Measurements from ENCODE around the gene PSMC2.

The PSMC2 gene

DNA sequence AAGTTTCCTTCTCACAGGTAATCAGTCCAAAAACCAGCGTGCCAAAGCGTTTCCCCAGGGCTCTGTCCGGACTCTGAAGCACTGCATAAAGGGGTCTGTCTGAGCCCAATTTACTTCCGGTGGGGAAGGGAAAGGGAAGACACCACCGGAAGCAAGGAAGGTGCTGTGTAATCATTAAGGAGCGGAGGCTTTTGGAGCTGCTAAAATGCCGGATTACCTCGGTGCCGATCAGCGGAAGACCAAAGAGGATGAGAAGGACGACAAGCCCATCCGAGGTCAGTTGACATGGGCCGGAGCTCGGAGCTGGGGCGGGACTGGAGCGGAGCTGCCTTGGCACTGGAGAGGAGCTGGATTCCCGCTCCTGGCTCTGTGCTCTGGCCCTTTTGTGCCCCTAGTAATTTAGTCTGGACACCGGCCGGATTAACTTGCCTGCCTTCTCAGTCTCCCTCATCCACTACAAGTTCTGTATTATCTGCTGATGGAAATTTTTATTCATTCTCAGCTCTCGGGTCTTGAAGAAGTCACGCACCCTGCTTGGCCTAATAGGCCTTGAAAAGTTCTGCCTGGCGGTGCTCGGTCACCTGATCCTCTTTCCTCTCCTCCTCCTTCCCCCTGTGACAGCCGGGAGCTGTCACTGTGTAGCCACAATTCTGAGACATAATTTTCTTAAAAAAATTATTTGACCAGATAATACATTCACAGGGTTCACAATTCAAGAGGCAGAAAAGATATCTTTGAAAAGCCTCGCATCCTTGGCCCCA is at the start of gene PSMC2:
PSMC2 (plus strand) TSS at position 137 of the 761 bp plus-strand sequence; CDS start at position 206, 69 bp downstream.
- DNase-seq: peak; percentile 95

DNA sequence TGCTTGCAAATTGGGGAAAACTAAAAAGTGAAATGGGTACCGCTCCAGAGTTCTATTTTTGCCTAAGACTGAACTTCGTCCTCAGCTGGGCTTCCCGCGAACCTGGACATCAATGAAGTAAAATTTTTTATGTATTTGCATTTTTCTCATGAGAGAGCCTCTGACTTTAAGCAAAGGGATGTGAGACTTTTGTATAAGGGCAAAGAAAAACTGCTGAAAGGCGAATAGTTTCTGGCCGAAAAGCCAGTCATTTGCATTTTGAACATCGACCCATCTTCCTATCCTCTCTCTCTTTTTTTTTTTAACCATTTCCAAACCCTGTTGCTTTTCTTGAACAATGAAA is 49.6 kb upstream of the PSMC2 start:
- no peak for DNase-seq

GRCh38 chr7:103299660-103300059 is 47.8 kb upstream of the PSMC2 start:
- DNase-seq: no peak

DNA sequence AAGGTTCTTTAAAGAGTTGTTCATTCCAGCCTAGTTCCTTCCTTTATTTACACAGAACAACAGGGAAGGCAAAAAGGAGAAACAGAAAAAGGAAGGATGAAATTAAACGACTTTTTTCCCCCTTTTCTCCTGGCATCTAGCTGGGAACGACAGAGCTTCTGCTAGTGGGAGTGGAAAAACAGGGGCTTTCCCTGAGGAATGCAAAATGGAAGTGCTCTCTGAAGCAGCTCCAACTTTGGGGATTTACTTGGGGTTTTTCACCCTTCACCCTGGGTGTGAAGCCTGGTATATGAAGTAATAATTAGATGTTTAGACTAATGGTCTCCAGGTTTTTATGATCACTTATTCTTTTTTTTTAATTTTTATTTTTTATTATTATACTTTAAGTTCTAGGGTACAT is 46.0 kb upstream of the PSMC2 start:
- no peak for DNase-seq

DNA sequence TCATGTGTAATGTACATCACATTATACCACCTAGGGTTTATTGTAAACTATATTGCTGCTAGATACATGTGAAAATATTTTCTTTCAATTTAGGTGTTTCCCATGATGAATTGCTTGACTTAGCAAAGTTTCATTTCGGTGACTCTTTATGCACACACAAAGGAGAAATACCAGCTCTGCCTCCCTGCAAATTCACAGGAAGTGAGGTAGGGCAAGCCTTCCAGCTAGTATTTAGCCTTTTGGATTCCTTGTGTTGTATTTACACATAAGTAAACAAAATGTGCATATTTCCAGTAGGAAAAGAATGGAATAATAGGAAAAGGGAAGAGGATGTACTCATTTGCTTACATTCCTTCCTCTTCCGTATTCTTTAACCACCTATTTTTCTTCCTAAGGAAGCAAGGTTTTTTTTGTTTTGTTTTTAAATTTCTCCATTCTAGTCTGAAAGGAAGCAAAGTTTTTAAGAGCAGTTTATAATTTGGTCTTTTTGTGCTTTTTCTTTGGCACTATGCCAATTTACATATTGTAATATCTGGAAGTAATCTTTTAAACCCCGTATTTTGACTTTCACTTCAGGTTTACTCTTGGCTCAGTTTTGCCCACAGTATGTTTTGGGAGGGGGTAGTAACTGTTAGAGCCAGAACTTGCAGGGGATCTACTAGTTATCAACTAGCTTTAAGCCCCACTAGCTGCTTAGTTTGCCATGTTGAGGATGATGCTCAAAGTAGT is 39.8 kb upstream of the PSMC2 start:
- no peak for DNase-seq

DNA sequence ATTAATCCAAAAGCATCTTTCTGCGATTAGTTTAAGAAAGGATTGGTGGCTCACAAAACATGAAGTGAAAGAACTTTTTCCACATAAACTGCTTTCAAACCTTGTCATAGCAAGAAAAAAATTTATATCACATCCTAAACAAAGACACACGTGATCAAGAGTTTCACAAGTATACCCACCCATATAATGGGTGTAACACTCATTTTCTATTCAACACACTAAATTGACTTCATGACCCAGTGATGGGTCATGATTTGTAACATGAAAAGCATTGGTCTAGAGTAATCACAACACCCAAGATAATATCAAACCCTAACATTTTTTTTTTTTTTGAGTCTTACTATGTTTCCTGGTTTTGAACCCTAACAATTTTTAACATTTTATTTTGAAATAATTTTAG is 32.6 kb upstream of the PSMC2 start:
- DNase-seq: no peak

GRCh38 chr7:103316380-103316941 is 31.0 kb upstream of the PSMC2 start:
- DNase-seq: no peak

DNA sequence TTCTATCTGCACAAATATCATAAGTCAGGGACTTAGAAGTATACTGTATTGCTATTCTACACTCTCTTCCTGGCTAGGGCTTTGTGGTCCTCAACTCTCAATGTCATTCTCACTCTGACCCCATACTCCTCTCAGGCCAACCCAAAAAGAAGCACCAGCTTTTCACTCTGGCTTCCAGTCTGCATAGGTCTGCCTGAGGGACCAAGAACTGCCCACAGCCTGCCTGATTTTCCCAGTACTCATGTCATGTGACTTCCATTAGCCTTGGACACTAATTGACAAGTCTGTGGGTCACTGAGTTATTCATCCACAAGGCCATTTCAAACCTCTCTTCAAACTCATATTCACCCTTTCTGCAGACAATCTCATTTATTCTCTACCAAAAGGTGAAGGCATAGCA is 30.4 kb upstream of the PSMC2 start:
- DNase-seq: no peak

- no peak for DNase-seq
Measured at GRCh38 chr7:103325744-103326143, 21.7 kb upstream of the PSMC2 start.

- no peak for DNase-seq
Measured at GRCh38 chr7:103336761-103337160, 10.7 kb upstream of the PSMC2 start.

- no peak for DNase-seq
Measured at GRCh38 chr7:103338864-103339263, 8.6 kb upstream of the PSMC2 start.

GRCh38 chr7:103341466-103341865 is 6.0 kb upstream of the PSMC2 start:
- DNase-seq: no peak

DNA sequence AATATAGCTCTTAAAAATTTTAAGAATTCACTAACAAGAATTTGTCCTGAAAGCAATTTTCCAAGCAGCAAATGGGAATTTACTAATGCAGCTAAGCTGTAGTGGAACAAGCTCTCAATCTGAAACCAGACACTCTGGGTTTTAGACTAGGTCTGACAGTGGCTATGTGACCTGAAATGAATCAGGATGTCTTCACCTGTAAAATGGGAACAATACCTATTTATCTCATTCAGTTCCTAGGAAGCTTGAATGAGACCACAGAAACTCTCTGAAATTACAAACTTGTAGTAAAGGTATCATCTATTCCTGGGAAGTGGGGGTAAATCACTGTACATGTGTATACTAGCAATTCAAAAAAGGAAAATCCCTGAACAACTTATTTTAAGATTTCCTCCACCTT is 4.1 kb upstream of the PSMC2 start:
- DNase-seq: peak; percentile 7

- DNase-seq: peak; percentile 61
Measured at GRCh38 chr7:103343758-103344452, 3.5 kb upstream of the PSMC2 start.

GRCh38 chr7:103344453-103345149 is 2.8 kb upstream of the PSMC2 start, which contains the start of gene DNAJC2:
Gene DNAJC2 (minus strand): TSS chr7:103344767. CDS start chr7:103344622, 145 bp downstream.
- DNase-seq: peak; percentile 98

DNA sequence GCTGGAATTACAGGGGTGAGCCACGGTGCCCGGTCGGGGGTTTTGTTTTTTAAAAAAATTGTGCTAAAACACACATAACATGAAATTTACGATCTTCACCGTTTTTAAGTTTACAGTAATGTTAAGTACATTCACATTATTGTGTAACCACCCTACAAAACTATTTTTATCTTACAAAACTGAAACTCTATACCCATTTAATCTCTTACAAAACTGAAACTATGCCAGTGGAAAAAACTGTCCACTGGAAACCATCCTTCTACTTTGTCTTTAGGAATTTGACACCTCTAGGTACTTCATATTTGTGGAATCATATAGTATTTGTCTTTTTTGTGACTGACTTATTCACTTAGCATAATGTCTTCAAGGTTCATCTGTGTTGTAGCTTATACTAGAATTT is 1.0 kb upstream of the PSMC2 start:
- DNase-seq: no peak

- peak; percentile 6 for DNase-seq
Measured at GRCh38 chr7:103348452-103348851, 1.0 kb downstream of the PSMC2 start.

- DNase-seq: no peak
Measured at GRCh38 chr7:103348959-103349358, 1.5 kb downstream of the PSMC2 start.

- DNase-seq: no peak
Measured at GRCh38 chr7:103349805-103350204, 2.4 kb downstream of the PSMC2 start.

DNA sequence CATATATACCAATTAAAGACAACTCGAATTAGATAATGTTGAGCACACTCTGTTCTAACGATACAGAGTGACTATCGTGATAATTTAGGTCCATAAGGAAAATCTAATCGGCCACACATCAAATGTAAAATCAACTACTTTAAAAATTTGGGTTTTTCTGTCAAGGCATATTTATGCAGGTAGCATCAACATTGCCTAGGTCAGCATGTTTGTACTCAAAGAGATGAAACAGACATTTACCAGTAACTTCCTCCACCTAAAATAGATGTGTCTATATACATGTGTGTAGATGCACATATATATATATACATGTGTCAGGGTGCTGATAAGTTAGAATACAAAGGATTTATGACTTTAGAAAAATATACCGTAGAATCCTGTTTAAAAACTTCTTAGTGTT is 22.0 kb downstream of the PSMC2 start:
- DNase-seq: no peak

- DNase-seq: peak; percentile 26
Measured at GRCh38 chr7:103373866-103374643, 26.6 kb downstream of the PSMC2 start.

Data from hematopoietic multipotent progenitor cell treated with erythropoietin and hydrocortisone succinate and interleukin-3 and kit ligand, for 6 days (in vitro differentiated cells).